Chondrocyte (in vitro differentiated cells): ENCODE measurements around the gene C17orf58. TPM values are rescaled to one million over a fixed set of nuclear protein-coding genes. Genes with fewer than 3 reads are reported as not detected.

Experiments used
- DNase-seq: peaks from one replicate; pipeline ENCODE4 v3.0.0; 2021; ENCODE audit warnings: mixed read lengths, low spot score
- H3K27ac Mint-ChIP-seq: one replicate; pipeline ENCODE4 v1.8.0; 2021; ENCODE audit warnings: mild to moderate bottlenecking, moderate library complexity, mixed read lengths; ENCODE audit not compliant: unreplicated experiment
- H3K27me3 Mint-ChIP-seq: 2 replicates; pipeline ENCODE4 v1.8.0; 2021; ENCODE audit warnings: low read depth, mixed read lengths
- H3K36me3 Mint-ChIP-seq: 2 replicates; pipeline ENCODE4 v1.8.0; 2021; ENCODE audit warnings: low read depth, mixed read lengths
- H3K4me1 Mint-ChIP-seq: 2 replicates; pipeline ENCODE4 v1.8.0; 2021; ENCODE audit warnings: low read depth, mild to moderate bottlenecking, mixed read lengths
- H3K4me3 Mint-ChIP-seq: one replicate; pipeline ENCODE4 v1.8.0; 2021; ENCODE audit warnings: mild to moderate bottlenecking, moderate library complexity, mixed read lengths; ENCODE audit not compliant: unreplicated experiment
- H3K9me3 Mint-ChIP-seq: 2 replicates; pipeline ENCODE4 v1.8.0; 2021; ENCODE audit warnings: low read depth, mixed read lengths
- CTCF ChIP-seq: fragments of 200-600 bp; sonication (generic); IDR thresholded peaks from 2 replicates; pipeline ENCODE4 v1.5.0; 2021; ENCODE audit warnings: antibody characterized with exemption, mild to moderate bottlenecking, moderate library complexity
- total RNA-seq: library from RNA; stranded (reverse); gene quantifications from 3 replicates; pipeline ENCODE4 v1.2.1, GENCODE V29; 2021

The C17orf58 gene
- total RNA-seq, 1 donor from 2014 or later: 11.0 TPM

- no peaks in the 10 kb centered on the region for H3K9me3 Mint-ChIP-seq
- H3K4me1 Mint-ChIP-seq: peaks cover 32% of the 10 kb centered on the region
- H3K36me3 Mint-ChIP-seq: no peaks in the 10 kb centered on the region
- peak overlapping the region; percentile 78 for H3K4me3 Mint-ChIP-seq
- TF ChIP-seq CTCF: peak; percentile 39
- DNase-seq: peak; percentile 68
- H3K27me3 Mint-ChIP-seq: no peaks in the 10 kb centered on the region
- peak overlapping the region; percentile 77 for H3K27ac Mint-ChIP-seq
Measured at GRCh38 chr17:67995570-67996263, 552 bp downstream of the C17orf58 start.

GRCh38 chr17:67994817-67995569 is 1.3 kb downstream of the C17orf58 start:
- no peaks in the 10 kb centered on the region for H3K27me3 Mint-ChIP-seq
- no peaks in the 10 kb centered on the region for H3K36me3 Mint-ChIP-seq
- peak overlapping the region; percentile 78 for H3K4me3 Mint-ChIP-seq
- DNase-seq: peak; percentile 14
- no peaks in the 10 kb centered on the region for H3K9me3 Mint-ChIP-seq
- H3K4me1 Mint-ChIP-seq: peaks cover 32% of the 10 kb centered on the region
- no peak for TF ChIP-seq CTCF
- H3K27ac Mint-ChIP-seq: peak overlapping the region; percentile 43

- H3K27ac Mint-ChIP-seq: peak overlapping the region; percentile 85
- peak; percentile 89 for DNase-seq
- H3K4me1 Mint-ChIP-seq: peaks cover 32% of the 10 kb centered on the region
- H3K4me3 Mint-ChIP-seq: peak overlapping the region; percentile 78
- no peaks in the 10 kb centered on the region for H3K36me3 Mint-ChIP-seq
- no peaks in the 10 kb centered on the region for H3K9me3 Mint-ChIP-seq
- TF ChIP-seq CTCF: no peak
- H3K27me3 Mint-ChIP-seq: no peaks in the 10 kb centered on the region
Measured at GRCh38 chr17:67993998-67994361, 2.3 kb downstream of the C17orf58 start.

GRCh38 chr17:67993153-67993997 is 2.9 kb downstream of the C17orf58 start:
- Mint-ChIP-seq H3K27me3 (no peaks in the 10 kb centered on the region), H3K4me1 (peaks cover 32% of the 10 kb centered on the region), H3K9me3 (no peaks in the 10 kb centered on the region), H3K4me3 (peak overlapping the region; percentile 92), H3K36me3 (no peaks in the 10 kb centered on the region), H3K27ac (peak overlapping the region; percentile 95)
- TF ChIP-seq CTCF: peak; percentile 50
- peak; percentile 93 for DNase-seq
